Natural killer cell treated with Interleukin-12 subunit alpha and Interleukin-12 subunit beta and Interleukin-15 and Interleukin-18, amount 100 ng/mL, for 72 hours (primary cell): ENCODE measurements around the gene PLEKHM3. TPM values are rescaled to one million over a fixed set of nuclear protein-coding genes. Genes with fewer than 3 reads are reported as not detected.
"Not testable (repeated sequence)": the region's sequence is repeated elsewhere in the genome, so short reads cannot be mapped to it uniquely, and the experiment has no call there.

ENCODE experiments used
- ATAC-seq, 2 donors: fragments of 150-1000 bp; cut with Tn5 transposase in 1 of 2; sonication (Bioruptor Pico), chemical (Tn5 transposase) in 1 of 2; 2 replicates each; pipeline ENCODE4 v1.10.0; 2021
- DNase-seq: peaks from one replicate; pipeline ENCODE4 v3.0.0; 2022; ENCODE audit warnings: low spot score
- H3K27ac Mint-ChIP-seq, 2 donors: 1 replicate in 1 of 2; 2 replicates in 1 of 2; pipeline ENCODE4 v1.8.0; 2022; ENCODE audit warnings: mixed read lengths in 2 of 2, mild to moderate bottlenecking in 1 of 2, moderate library complexity in 1 of 2
- H3K27me3 Mint-ChIP-seq, 2 donors: 1 replicate in 1 of 2; 2 replicates in 1 of 2; pipeline ENCODE4 v1.8.0; 2022; ENCODE audit warnings: mixed read lengths in 2 of 2
- H3K36me3 Mint-ChIP-seq: one replicate; pipeline ENCODE4 v1.8.0; 2022; ENCODE audit warnings: mixed read lengths
- H3K4me1 Mint-ChIP-seq, 2 donors: 1 replicate in 1 of 2; 2 replicates in 1 of 2; pipeline ENCODE4 v1.8.0; 2022; ENCODE audit warnings: low read depth in 2 of 2, mixed read lengths in 2 of 2, mild to moderate bottlenecking in 1 of 2
- H3K4me3 Mint-ChIP-seq: one replicate; pipeline ENCODE4 v1.8.0; 2022; ENCODE audit warnings: mixed read lengths
- H3K9me3 Mint-ChIP-seq: 2 replicates; pipeline ENCODE4 v1.8.0; 2022; ENCODE audit warnings: mixed read lengths
- total RNA-seq, 2 donors: library from RNA; stranded (reverse); gene quantifications; one replicate each; pipeline ENCODE4 v1.2.3, GENCODE V29; 2022

PLEKHM3 gene
- total RNA-seq, 2 donors from 2014 or later, result 8.1 to 10.3 TPM

DNA sequence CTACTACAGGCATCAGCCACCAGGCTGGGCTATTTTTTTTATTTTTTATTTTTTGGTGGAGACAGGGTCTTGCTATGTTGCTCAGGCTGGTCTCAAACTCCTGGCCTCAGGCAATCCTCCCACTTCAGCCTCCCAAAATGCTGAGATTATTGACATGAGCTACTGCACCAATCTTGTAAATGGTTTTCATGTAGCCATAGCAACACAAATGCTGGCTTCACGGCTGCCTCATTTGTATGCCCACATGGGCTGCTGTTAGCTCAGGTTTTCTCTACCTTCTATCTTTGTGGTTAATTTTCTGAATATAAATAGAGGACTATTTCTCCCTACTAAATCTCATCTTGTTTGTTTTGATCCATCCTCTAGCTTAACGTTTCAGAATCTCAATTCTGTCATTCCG, 58.2 kb downstream of the PLEKHM3 start:
- Mint-ChIP-seq H3K4me3 (no peak overlapping the region), H3K4me1 (peaks cover 10% of the 10 kb centered on the region in 2 donors), H3K27me3 (no peaks in the 10 kb centered on the region), H3K27ac (peak overlapping the region in 1 of 2 donors; percentile 40), H3K36me3 (peaks cover 8% of the 10 kb centered on the region), H3K9me3 (no peaks in the 10 kb centered on the region)
- no peak for ATAC-seq
- DNase-seq, result no peak

DNA sequence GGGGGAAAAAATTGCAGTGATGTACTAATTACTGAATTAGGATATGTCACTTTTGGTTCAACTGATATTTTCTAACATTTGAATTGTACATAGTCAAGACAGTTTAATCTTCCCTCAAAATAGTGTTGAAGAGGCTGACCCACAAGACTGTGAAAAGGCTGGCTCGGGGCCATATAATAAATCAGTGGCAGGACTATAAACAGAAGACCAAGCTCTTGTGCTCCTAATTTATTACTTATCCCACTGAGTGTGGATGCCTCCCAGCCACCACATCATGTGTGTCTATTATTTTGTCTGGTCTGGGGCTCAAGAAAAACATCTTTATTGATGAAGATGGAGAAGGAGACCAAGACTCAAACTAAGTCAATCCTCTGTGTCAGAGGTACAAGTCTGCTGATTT, 64.4 kb downstream of the PLEKHM3 start:
- H3K4me1 Mint-ChIP-seq, result peaks cover 0 to 12% of the 10 kb centered on the region in 2 donors
- no peak overlapping the region for H3K4me3 Mint-ChIP-seq
- H3K9me3 Mint-ChIP-seq, result no peaks in the 10 kb centered on the region
- ATAC-seq, result no peak
- peaks cover 8% of the 10 kb centered on the region for H3K36me3 Mint-ChIP-seq
- DNase-seq, result no peak
- H3K27ac Mint-ChIP-seq, result no peak overlapping the region
- no peaks in the 10 kb centered on the region for H3K27me3 Mint-ChIP-seq

DNA sequence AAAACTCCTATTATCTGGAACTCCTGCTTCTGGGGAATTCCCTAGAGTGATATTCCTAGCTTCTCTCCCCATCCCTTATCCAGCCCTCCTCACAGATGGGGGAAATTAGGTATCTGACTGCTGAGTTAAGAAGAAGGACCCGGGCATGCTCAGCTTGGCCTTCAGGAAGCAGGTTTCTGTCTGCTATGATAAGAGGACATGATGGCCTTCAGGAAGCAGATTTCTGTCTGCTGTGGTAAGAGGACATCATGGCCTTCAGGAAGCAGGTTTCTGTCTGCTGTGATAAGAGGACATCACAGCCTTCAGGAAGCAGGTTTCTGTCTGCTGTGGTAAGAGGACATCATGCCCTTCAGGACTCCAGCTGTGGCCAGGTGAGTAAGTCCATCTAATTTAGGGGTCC, 65.2 kb downstream of the PLEKHM3 start:
- DNase-seq, result no peak
- Mint-ChIP-seq H3K9me3 (no peaks in the 10 kb centered on the region), H3K4me3 (no peak overlapping the region), H3K27ac (peak overlapping the region in 1 of 2 donors; percentile 34), H3K27me3 (no peaks in the 10 kb centered on the region), H3K4me1 (peaks cover 0 to 12% of the 10 kb centered on the region in 2 donors), H3K36me3 (peaks cover 8% of the 10 kb centered on the region)
- ATAC-seq, result no peak

DNA sequence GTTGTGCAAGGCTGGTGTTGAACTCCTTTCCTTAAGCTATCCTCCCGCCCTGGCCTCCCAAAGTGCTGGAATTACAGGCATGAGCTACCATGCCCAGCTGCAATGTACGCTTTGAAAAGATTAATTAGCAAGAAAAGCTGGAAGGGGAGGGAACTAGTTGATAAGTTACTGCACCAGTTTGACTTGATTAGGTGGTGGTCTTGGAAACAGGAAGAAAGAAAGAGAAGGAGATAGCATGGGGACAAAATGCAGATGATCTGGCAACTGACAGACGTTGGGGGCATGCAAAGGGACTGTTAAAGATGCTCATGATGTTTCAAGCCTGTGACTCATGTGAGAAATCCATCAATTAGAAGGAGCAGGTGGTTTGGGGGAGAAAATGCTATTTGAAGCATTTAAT, 68.6 kb downstream of the PLEKHM3 start:
- no peaks in the 10 kb centered on the region for H3K27me3 Mint-ChIP-seq
- no peak for ATAC-seq
- H3K4me1 Mint-ChIP-seq, result peaks cover 0 to 9% of the 10 kb centered on the region in 2 donors

DNA sequence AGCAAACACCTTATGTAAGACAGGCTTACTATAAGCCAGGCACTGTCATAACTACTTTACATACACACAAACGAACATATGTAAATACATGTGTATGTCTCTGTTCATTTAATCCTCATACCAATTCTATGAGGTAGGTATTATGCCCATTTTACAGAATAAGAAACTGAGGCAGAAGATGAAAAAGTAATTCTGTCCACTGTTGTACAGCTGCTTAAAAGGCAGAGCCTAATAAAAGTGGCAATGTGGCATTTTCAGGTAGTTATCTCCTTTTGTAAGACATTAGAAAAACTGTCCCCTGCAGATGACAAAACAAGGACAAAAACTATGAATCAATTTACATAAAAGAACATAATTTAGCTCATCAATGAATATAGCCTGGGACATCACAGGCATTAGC, 69.9 kb downstream of the PLEKHM3 start:
- Mint-ChIP-seq H3K4me3 (no peak overlapping the region), H3K36me3 (no peaks in the 10 kb centered on the region), H3K9me3 (no peaks in the 10 kb centered on the region), H3K4me1 (peaks cover 0 to 7% of the 10 kb centered on the region in 2 donors), H3K27me3 (no peaks in the 10 kb centered on the region), H3K27ac (no peak overlapping the region)
- DNase-seq, result no peak
- ATAC-seq, result no peak

More for the DNA sequence above, 68.6 kb downstream of the PLEKHM3 start:
- H3K4me3 Mint-ChIP-seq, result no peak overlapping the region
- no peak overlapping the region for H3K27ac Mint-ChIP-seq
- DNase-seq, result no peak
- no peaks in the 10 kb centered on the region for H3K9me3 Mint-ChIP-seq
- no peaks in the 10 kb centered on the region for H3K36me3 Mint-ChIP-seq

DNA sequence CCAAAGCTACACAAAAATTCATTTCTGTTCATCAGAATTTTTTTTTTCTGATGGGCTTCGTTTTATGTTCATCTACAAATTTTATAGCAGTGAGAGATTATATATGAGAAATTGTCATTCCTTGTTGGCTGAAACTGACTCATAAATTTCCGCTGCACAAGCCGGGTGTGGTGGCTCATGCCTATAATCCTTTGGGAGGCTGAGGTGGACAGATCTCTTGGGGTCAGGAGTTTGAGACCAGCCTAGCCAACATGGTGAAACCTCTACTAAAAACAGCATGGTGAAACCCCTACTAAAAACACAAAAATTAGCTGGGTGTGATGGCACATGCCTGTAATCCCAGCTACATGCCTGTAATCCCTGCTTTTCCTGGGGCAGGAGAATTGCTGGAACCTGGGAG, 72.0 kb downstream of the PLEKHM3 start:
- Mint-ChIP-seq H3K36me3 (no peaks in the 10 kb centered on the region), H3K4me3 (no peak overlapping the region), H3K27me3 (no peaks in the 10 kb centered on the region), H3K4me1 (no peaks in the 10 kb centered on the region), H3K9me3 (no peaks in the 10 kb centered on the region), H3K27ac (no peak overlapping the region)
- ATAC-seq, result no peak
- no peak for DNase-seq

DNA sequence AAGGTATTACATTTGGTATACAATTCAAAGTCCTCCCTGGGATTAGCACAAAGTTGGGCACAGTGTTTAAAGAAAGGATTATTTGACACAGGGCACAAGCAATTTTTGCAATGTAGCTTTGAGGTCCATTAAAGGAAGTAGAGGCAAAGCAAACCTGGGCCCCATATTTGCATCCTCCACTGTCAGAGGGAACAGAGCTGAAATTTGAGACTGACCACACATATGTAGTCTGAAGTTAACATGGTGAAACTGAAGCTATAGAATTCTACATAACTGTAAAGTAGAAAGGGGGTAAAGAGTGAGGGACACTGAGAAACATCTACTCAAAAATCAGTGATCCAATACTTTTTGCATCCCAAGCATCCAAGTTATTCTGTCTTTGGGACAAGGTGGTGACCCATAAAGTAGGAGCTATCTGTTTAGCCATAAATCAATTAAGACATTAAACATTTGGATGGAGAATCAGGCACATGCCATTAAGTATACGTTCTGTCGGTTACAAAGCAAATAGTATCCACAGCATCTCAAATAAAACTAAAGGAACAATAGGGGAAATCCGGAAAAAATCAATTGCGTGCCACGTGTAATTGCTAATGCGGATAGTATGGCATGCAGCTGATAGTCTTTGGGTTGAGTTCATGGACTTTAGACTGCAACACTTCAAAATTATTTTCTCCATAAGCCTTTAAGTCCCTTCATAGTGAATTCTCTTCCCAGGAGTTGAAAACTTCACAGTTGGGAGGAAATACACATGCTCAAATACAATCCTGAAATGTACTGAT, 72.6 kb downstream of the PLEKHM3 start:
- no peaks in the 10 kb centered on the region for H3K36me3 Mint-ChIP-seq
- no peaks in the 10 kb centered on the region for H3K9me3 Mint-ChIP-seq
- no peaks in the 10 kb centered on the region for H3K27me3 Mint-ChIP-seq
- DNase-seq (no peak), ATAC-seq (no peak)
- no peak overlapping the region for H3K4me3 Mint-ChIP-seq
- no peaks in the 10 kb centered on the region for H3K4me1 Mint-ChIP-seq
- no peak overlapping the region for H3K27ac Mint-ChIP-seq

DNA sequence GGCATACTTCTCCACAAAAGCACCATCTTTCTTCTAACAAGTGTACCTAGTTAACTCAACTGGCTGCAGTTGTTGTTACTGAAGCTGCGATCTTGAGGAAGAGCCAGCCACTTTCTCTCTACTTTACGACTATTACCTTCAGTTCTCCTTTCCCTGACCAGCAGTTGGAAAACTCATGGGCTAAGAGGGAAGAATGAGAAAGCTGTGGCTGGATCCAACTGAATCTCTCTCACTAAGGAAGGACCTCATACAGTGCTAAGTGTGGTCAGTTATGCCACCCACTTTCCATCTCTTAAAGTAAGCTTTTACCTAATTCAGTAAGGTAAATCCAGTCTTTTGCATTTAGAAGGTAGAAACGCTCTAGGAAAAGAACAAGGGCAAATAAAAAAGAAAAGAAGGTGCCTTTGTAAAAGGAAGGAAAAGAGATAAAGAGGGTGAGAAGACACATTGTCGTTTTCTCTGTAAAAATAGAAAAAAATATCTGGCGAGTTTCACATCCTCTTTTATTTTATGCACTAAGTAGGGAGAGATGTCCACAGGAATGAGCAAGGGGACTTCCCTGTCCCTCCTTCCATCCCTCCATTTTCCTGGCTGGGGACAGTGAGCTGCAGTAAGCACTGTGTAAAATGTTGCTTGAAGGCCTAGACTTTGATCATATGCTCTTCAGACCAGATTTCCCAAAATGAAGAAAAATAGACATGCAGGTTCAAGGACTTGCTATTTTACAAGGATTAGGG, 73.4 kb downstream of the PLEKHM3 start:
- ATAC-seq (no peak), DNase-seq (no peak)
- no peaks in the 10 kb centered on the region for H3K4me1 Mint-ChIP-seq
- no peaks in the 10 kb centered on the region for H3K36me3 Mint-ChIP-seq
- H3K27ac Mint-ChIP-seq, result no peak overlapping the region
- H3K9me3 Mint-ChIP-seq, result no peaks in the 10 kb centered on the region
- no peak overlapping the region for H3K4me3 Mint-ChIP-seq
- no peaks in the 10 kb centered on the region for H3K27me3 Mint-ChIP-seq

DNA sequence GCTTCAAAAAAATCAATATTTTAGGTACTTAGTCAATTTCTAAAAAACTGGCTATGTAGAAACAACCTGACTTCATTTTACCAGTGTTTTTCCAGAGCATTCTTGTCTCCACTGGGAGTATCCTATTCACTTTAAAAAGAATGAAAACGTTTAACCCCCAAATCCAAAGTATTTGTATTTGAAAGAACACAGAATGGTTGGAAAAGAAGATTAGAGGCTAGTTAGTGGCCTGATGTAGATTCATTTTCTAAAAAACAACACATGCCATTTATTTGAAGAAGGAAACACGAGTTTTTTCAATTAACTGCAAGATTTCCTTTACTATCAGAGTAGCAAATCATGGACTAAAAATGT, 74.6 kb downstream of the PLEKHM3 start:
- Mint-ChIP-seq H3K36me3 (no peaks in the 10 kb centered on the region), H3K4me3 (no peak overlapping the region), H3K27ac (no peak overlapping the region), H3K9me3 (no peaks in the 10 kb centered on the region), H3K4me1 (no peaks in the 10 kb centered on the region), H3K27me3 (no peaks in the 10 kb centered on the region)
- no peak for ATAC-seq
- DNase-seq, result no peak

DNA sequence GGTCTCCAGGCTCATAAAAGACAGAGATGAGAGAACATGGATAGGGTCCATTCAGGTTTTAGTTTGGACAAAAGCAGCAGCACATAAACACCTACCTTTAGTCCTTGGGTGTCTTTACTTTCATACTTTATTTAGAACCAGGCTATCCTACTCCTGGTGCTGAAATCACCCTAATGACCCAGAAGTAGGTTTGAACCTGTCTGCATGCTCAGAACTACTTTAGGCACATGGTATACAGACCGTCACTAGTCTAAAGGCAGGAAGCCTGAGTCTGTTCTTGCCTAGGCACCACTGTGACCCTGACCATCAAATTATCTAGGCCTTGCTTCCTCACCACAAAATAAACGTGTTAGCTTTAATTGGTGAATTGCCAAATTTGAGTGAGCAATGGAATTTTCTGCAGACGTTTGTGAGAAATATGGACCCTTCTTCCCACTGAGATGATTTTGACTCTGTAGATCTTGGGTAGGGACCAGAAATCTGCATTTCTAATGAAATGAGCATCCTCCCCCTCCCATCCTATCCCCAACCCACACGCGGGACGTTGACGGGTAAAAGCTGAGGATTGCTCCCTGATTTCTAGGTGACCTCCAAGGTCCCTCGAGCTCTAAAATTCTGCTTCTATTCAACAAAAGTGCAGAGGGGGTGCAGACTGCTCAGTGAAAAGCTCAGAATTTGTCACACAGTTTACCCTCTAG, 75.1 kb downstream of the PLEKHM3 start:
- Mint-ChIP-seq H3K9me3 (no peaks in the 10 kb centered on the region), H3K27ac (no peak overlapping the region), H3K4me3 (no peak overlapping the region), H3K4me1 (no peaks in the 10 kb centered on the region), H3K36me3 (peaks cover 2% of the 10 kb centered on the region), H3K27me3 (no peaks in the 10 kb centered on the region)
- no peak for DNase-seq
- ATAC-seq, result no peak

DNA sequence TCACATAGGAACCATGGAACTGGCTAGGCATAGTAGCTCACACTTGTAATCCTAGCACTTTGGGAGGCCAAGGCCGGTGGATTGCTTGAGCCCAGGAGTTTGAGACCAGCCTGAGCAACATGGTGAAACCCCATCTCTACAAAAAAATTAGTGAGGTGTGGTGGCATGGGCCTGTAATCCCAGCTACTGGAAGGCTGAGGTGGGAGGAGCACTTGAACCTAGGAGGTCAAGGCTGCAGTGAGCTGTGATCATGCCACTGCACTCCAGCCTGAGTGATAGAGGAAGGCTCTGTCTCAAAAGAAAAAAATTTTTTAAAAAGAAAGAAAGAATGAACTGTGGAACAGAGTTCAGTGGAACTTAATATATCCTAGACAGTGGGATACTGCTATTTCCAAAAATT, 76.1 kb downstream of the PLEKHM3 start:
- H3K9me3 Mint-ChIP-seq, H3K36me3 Mint-ChIP-seq, ATAC-seq, H3K27ac Mint-ChIP-seq, H3K4me3 Mint-ChIP-seq, H3K4me1 Mint-ChIP-seq, H3K27me3 Mint-ChIP-seq, DNase-seq: not testable (repeated sequence)

DNA sequence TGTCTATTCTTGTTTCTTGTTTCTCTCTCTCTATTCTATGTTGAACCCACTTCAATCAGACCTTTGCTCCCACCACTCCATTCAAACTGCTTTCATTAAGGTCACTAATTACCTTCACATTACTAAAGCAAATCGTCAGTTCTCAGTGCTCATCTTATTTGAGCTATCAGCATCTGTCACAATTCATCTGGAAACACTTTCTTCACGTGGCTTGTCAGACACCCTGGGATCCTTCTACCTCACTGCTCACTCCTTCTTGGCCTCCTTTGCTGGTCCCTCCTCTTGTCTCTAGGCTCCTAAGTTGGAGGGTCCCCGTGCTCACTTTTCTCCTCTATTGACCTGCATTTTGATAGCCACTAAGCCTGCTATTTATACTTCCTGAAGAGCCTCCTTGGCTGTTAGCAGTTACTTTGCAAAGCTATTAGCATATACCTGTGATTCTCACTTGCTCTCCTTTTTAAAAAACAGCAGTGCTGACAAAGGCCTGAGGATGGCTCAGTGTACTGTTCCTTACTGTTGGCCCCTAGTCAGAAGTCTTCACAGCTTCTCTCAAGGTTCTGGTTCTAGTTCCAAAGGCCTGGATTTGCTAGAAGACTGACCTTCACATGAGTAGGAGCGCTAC, 80.2 kb downstream of the PLEKHM3 start:
- ATAC-seq, result no peak
- Mint-ChIP-seq H3K36me3 (peaks cover 14% of the 10 kb centered on the region), H3K4me3 (no peak overlapping the region), H3K27ac (no peak overlapping the region), H3K9me3 (no peaks in the 10 kb centered on the region), H3K4me1 (no peaks in the 10 kb centered on the region), H3K27me3 (no peaks in the 10 kb centered on the region)
- no peak for DNase-seq

DNA sequence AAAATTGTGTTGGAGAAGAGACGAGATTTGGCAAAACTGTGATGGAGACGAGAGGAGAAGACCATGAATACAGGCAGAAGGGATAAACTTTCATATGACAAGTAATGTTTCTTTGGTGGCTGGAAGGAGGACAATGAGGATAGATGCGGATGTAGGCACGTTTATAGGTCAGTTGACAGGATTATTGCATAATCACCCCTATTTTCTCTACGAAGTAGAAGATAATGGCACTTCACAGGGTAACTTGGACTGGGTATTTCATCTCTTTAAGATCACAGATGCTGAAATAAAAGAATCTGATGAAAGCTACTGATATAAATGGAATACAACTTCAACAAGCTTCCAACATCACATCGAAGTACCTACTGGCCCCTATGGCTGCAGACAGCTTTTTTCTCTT, 81.0 kb downstream of the PLEKHM3 start:
- ATAC-seq, result no peak
- no peak overlapping the region for H3K4me3 Mint-ChIP-seq
- no peak for DNase-seq
- H3K27ac Mint-ChIP-seq, result no peak overlapping the region
- H3K36me3 Mint-ChIP-seq, result peaks cover 14% of the 10 kb centered on the region
- H3K9me3 Mint-ChIP-seq, result no peaks in the 10 kb centered on the region
- H3K4me1 Mint-ChIP-seq, result peaks cover 0 to 4% of the 10 kb centered on the region in 2 donors
- no peaks in the 10 kb centered on the region for H3K27me3 Mint-ChIP-seq
